CD14-positive monocyte (primary cell): ENCODE results near the gene ARHGEF1. TPM values are rescaled to one million over a fixed set of nuclear protein-coding genes. Genes with fewer than 3 reads are reported as not detected.

Experiments
- DNase-seq, 3 donors: peaks; one replicate each; pipeline ENCODE4 v3.0.0-alpha.2; 2011 to 2022
- H2AFZ ChIP-seq: 2 replicates; pipeline ENCODE4 v1.6.0; 2012; ENCODE audit warnings: mild to moderate bottlenecking, low read depth, low read length, inconsistent platforms; ENCODE audit not compliant: insufficient read depth, poor library complexity, severe bottlenecking
- H3K27ac ChIP-seq, 2 donors: 1 replicate in 1 of 2; 2 replicates in 1 of 2; pipeline ENCODE4 v1.5.1; 2012 to 2013; ENCODE audit warnings: low read length in 2 of 2, control low read depth in 1 of 2, inconsistent platforms in 1 of 2, low read depth in 1 of 2, mild to moderate bottlenecking in 1 of 2
- H3K27me3 ChIP-seq, 2 donors: one replicate each; pipeline versions ENCODE4 v1.6.0 to v1.6.1; 2011 to 2013; ENCODE audit warnings: low read length in 2 of 2; ENCODE audit not compliant: control insufficient read depth in 2 of 2, insufficient read depth in 2 of 2
- H3K36me3 ChIP-seq, 2 donors: replicated peaks in 1 of 2; 1 replicate in 1 of 2; 2 replicates in 1 of 2; pipeline versions ENCODE4 v1.5.1 to v1.6.1; 2012 to 2013; ENCODE audit warnings: low read length in 2 of 2, control low read depth in 1 of 2, inconsistent platforms in 1 of 2, mild to moderate bottlenecking in 1 of 2; ENCODE audit not compliant: insufficient read depth in 2 of 2, control insufficient read depth in 1 of 2
- H3K4me1 ChIP-seq, 2 donors: 1 replicate in 1 of 2; 2 replicates in 1 of 2; pipeline versions ENCODE4 v1.5.1 to v1.6.1; 2012 to 2013; ENCODE audit warnings: low read length in 2 of 2, control low read depth in 1 of 2, inconsistent platforms in 1 of 2, mild to moderate bottlenecking in 1 of 2, moderate library complexity in 1 of 2; ENCODE audit not compliant: insufficient read depth in 2 of 2, control insufficient read depth in 1 of 2
- H3K4me2 ChIP-seq: replicated peaks from 2 replicates; pipeline ENCODE3; 2012; ENCODE audit warnings: low read length, moderate library complexity, mild to moderate bottlenecking; ENCODE audit not compliant: poor library complexity, severe bottlenecking; ENCODE audit errors: extremely low read depth
- H3K4me3 ChIP-seq, 3 experiments: fragments of 200-600 bp in 1 of 3; sonication (generic) in 1 of 3; replicated peaks in 1 of 3; 1 replicate in 2 of 3; 2 replicates in 1 of 3; pipeline ENCODE4 v1.5.1; 2011 to 2013; ENCODE audit warnings: low read length in 3 of 3, mild to moderate bottlenecking in 3 of 3, control low read depth in 2 of 3, low read depth in 2 of 3, inconsistent platforms in 1 of 3, moderate library complexity in 1 of 3
- H3K79me2 ChIP-seq: 2 replicates; pipeline ENCODE4 v1.6.0; 2012; ENCODE audit warnings: mild to moderate bottlenecking, control low read depth, inconsistent platforms, low read length, moderate library complexity; ENCODE audit not compliant: insufficient read depth
- H3K9ac ChIP-seq: 2 replicates; pipeline ENCODE4 v1.6.0; 2017; ENCODE audit warnings: low read length, mild to moderate bottlenecking; ENCODE audit not compliant: insufficient read depth, poor library complexity, severe bottlenecking
- H3K9me3 ChIP-seq, 2 donors: replicated peaks in 1 of 2; 1 replicate in 1 of 2; 2 replicates in 1 of 2; pipeline versions ENCODE4 v1.5.1 to v1.6.1; 2012 to 2013; ENCODE audit warnings: low read length in 2 of 2, control low read depth in 1 of 2; ENCODE audit not compliant: control insufficient read depth in 1 of 2, insufficient read depth in 1 of 2
- H4K20me1 ChIP-seq: 2 replicates; pipeline ENCODE4 v1.6.0; 2012; ENCODE audit warnings: mild to moderate bottlenecking, low read length, control low read depth, moderate library complexity; ENCODE audit not compliant: insufficient read depth
- H3K27ac Mint-ChIP-seq, 7 donors: one replicate each; pipeline ENCODE4 v1.8.0; 2020; ENCODE audit warnings: mild to moderate bottlenecking in 7 of 7, mixed read lengths in 7 of 7, moderate library complexity in 6 of 7, inconsistent platforms in 2 of 7
- H3K27me3 Mint-ChIP-seq, 3 donors: one replicate each; pipeline ENCODE4 v1.8.0; 2021 to 2022; ENCODE audit warnings: low read depth in 3 of 3, mild to moderate bottlenecking in 3 of 3, mixed read lengths in 3 of 3, moderate library complexity in 3 of 3, inconsistent platforms in 1 of 3
- H3K36me3 Mint-ChIP-seq, 2 donors: one replicate each; pipeline ENCODE4 v1.8.0; 2020; ENCODE audit warnings: mixed read lengths in 2 of 2, inconsistent platforms in 1 of 2, mild to moderate bottlenecking in 1 of 2
- H3K4me1 Mint-ChIP-seq: one replicate; pipeline ENCODE4 v1.8.0; 2020; ENCODE audit warnings: mild to moderate bottlenecking, mixed read lengths
- H3K4me3 Mint-ChIP-seq, 2 donors: one replicate each; pipeline ENCODE4 v1.8.0; 2020; ENCODE audit warnings: mild to moderate bottlenecking in 2 of 2, mixed read lengths in 2 of 2, moderate library complexity in 1 of 2
- H3K9me3 Mint-ChIP-seq, 7 donors: one replicate each; pipeline ENCODE4 v1.8.0; 2020 to 2022; ENCODE audit warnings: mixed read lengths in 7 of 7, mild to moderate bottlenecking in 6 of 7, moderate library complexity in 6 of 7, inconsistent platforms in 2 of 7
- WGBS: methylation state at CpG from one replicate; pipeline ENCODE4 v1.1.5; 2013; ENCODE audit warnings: missing lambda C conversion rate; ENCODE audit not compliant: insufficient coverage; 5-methylcytosine and 5-hydroxymethylcytosine counted together
- intact Hi-C, 2 donors: fragments of 100-400 bp; cut with micrococcal nuclease; formaldehyde crosslinking; loops; one replicate each; pipeline versions ENCODE4 v1.15.0 to v1.15.1; 2023
- polyA plus RNA-seq, 3 donors: library from polyadenylated mRNA; depleted of rRNA in 1 of 3; unstranded in 2 of 3; stranded (reverse) in 1 of 3; fragments of 300-500 nt in 2 of 3; fragments of >200 nt in 1 of 3; fragmentation: Illumina TruSeq in 2 of 3; gene quantifications; 1 replicate in 2 of 3; 2 replicates in 1 of 3; pipeline ENCODE4 v1.2.3, GENCODE V29; 2012 to 2021
- TF ChIP-seq, protein P1 (sequence below): fragments of 200-600 bp; IDR thresholded peaks from one replicate; pipeline ENCODE4 v1.8.0; 2022; ENCODE audit warnings: antibody characterized with exemption, mild to moderate bottlenecking

ARHGEF1 gene
- polyA plus RNA-seq, 3 donors, result 82.8 to 622 (median 95.5) TPM

DNA sequence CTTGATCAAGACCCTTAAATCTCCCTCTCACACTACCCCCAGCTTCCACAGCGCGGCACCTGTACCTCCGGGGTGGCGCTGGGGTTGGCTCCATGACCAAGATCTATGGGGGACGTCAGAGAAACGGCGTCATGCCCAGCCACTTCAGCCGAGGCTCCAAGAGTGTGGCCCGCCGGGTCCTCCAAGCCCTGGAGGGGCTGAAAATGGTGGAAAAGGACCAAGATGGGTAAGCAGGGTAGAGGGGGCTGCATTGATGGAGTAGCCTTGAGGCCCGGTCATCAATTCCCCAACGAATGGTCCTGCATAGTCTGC, 14.0 kb upstream of the ARHGEF1 start:
- peaks cover 65% of the 10 kb centered on the region for H3K4me1 Mint-ChIP-seq
- H3K27ac Mint-ChIP-seq, result peak overlapping the region in 2 of 7 donors; percentile 37 to 50
- Histone ChIP-seq H3K9me3 (no peaks in the 10 kb centered on the region), H3K27me3 (no peaks in the 10 kb centered on the region), H3K27ac (peak overlapping the region; percentile 5 to 47), H3K4me3 (no peak overlapping the region), H2AFZ (no peak overlapping the region), H3K79me2 (peaks cover 48% of the 10 kb centered on the region), H3K4me1 (peaks cover 48 to 52% of the 10 kb centered on the region in 2 donors), H3K4me2 (no peak overlapping the region), H3K9ac (no peak overlapping the region), H4K20me1 (peaks cover 78% of the 10 kb centered on the region), H3K36me3 (peaks cover 45 to 69% of the 10 kb centered on the region in 2 donors)
- H3K36me3 Mint-ChIP-seq, result peaks cover 45 to 72% of the 10 kb centered on the region in 2 donors
- H3K27me3 Mint-ChIP-seq, result peaks cover 0 to 4% (median 0%) of the 10 kb centered on the region in 3 donors
- no peak for DNase-seq
- intact Hi-C loops, result no loop called here
- WGBS, result 95% methylated on average over 11 of the region's 12 CpGs
- peaks cover 0 to 2% (median 0%) of the 10 kb centered on the region in 7 donors for H3K9me3 Mint-ChIP-seq
- H3K4me3 Mint-ChIP-seq, result no peak overlapping the region
- TF ChIP-seq, protein P1, sequence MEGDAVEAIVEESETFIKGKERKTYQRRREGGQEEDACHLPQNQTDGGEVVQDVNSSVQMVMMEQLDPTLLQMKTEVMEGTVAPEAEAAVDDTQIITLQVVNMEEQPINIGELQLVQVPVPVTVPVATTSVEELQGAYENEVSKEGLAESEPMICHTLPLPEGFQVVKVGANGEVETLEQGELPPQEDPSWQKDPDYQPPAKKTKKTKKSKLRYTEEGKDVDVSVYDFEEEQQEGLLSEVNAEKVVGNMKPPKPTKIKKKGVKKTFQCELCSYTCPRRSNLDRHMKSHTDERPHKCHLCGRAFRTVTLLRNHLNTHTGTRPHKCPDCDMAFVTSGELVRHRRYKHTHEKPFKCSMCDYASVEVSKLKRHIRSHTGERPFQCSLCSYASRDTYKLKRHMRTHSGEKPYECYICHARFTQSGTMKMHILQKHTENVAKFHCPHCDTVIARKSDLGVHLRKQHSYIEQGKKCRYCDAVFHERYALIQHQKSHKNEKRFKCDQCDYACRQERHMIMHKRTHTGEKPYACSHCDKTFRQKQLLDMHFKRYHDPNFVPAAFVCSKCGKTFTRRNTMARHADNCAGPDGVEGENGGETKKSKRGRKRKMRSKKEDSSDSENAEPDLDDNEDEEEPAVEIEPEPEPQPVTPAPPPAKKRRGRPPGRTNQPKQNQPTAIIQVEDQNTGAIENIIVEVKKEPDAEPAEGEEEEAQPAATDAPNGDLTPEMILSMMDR, result no peak

DNA sequence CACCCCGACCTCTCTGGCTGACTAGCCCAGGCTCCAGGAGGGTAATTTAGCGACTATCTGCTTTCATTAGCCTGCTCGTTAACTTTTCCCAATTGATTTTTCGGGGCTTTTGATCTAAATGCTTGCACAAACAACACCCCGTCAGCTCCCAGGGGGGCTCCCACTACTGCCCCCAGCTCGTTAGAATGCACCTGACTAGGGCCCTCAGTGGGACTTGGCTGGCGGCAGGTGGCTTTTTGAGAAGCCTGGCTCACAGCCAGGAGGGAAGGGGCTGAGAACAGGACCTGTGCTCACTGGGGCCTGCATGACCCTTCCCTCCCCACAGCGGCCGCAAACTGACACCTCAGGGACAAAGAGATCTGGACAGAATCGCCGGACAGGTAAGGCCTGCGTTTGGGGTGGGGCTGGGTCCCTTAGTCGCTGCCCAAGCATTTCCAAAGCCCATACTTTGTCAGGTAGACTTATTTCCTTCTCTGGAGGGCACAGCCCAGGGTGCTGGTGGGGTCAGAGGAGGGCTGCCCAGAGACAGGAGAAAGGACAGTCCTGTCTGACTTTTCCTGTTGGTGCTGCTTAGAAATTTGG, 13.5 kb upstream of the ARHGEF1 start:
- peak overlapping the region; percentile 9 to 47 for H3K27ac ChIP-seq
- Mint-ChIP-seq H3K36me3 (peaks cover 39 to 67% of the 10 kb centered on the region in 2 donors), H3K4me1 (peaks cover 67% of the 10 kb centered on the region), H3K27me3 (peaks cover 0 to 4% (median 0%) of the 10 kb centered on the region in 3 donors), H3K27ac (peak overlapping the region in 5 of 7 donors; percentile 15 to 76 (median 54)), H3K9me3 (peaks cover 0 to 2% (median 0%) of the 10 kb centered on the region in 7 donors), H3K4me3 (no peak overlapping the region)
- DNase-seq, result no peak
- peaks cover 73% of the 10 kb centered on the region for H4K20me1 ChIP-seq
- 93% methylated on average over 10 of the region's 13 CpGs for WGBS
- no peak overlapping the region for H3K4me3 ChIP-seq
- no peak overlapping the region for H3K4me2 ChIP-seq
- no peak overlapping the region for H2AFZ ChIP-seq
- H3K79me2 ChIP-seq, result peaks cover 43% of the 10 kb centered on the region
- H3K9me3 ChIP-seq, result no peaks in the 10 kb centered on the region
- H3K9ac ChIP-seq, result no peak overlapping the region
- TF ChIP-seq, protein P1, result no peak
- peaks cover 40 to 64% of the 10 kb centered on the region in 2 donors for H3K36me3 ChIP-seq
- intact Hi-C loops, result no loop called here
- H3K27me3 ChIP-seq, result no peaks in the 10 kb centered on the region
- H3K4me1 ChIP-seq, result peaks cover 53 to 57% of the 10 kb centered on the region in 2 donors
